PFSK-1 (cell line): ENCODE measurements around the gene HRK.

Experiments used
- FOXP2 ChIP-seq: optimal IDR thresholded peaks from 2 replicates; pipeline ENCODE3; 2011; ENCODE audit warnings: borderline replicate concordance, control low read depth, inconsistent platforms; ENCODE audit not compliant: insufficient read depth; ENCODE audit errors: extremely low read length, extremely low read depth
- POLR2AphosphoS5 ChIP-seq: IDR thresholded peaks from 2 replicates; pipeline ENCODE4 v1.6.1; 2012; ENCODE audit warnings: low read depth, mild to moderate bottlenecking, control low read depth, low read length, moderate library complexity
- REST ChIP-seq, 2 experiments: IDR thresholded peaks; 2 replicates each; pipeline versions ENCODE4 v1.6.1 to v1.8.0; 2011 to 2012; ENCODE audit warnings: low read depth in 2 of 2, low read length in 2 of 2, control low read depth in 1 of 2, inconsistent platforms in 1 of 2, mild to moderate bottlenecking in 1 of 2, moderate library complexity in 1 of 2; ENCODE audit not compliant: insufficient read depth in 1 of 2
- SIN3A ChIP-seq: IDR thresholded peaks from 2 replicates; pipeline ENCODE4 v1.6.1; 2012; ENCODE audit warnings: mild to moderate bottlenecking, low read length, moderate library complexity, borderline replicate concordance; ENCODE audit not compliant: insufficient read depth
- TAF1 ChIP-seq: IDR thresholded peaks from 2 replicates; pipeline ENCODE4 v1.6.1; 2012; ENCODE audit warnings: low read length, control low read depth, borderline replicate concordance; ENCODE audit not compliant: insufficient read depth

DNA sequence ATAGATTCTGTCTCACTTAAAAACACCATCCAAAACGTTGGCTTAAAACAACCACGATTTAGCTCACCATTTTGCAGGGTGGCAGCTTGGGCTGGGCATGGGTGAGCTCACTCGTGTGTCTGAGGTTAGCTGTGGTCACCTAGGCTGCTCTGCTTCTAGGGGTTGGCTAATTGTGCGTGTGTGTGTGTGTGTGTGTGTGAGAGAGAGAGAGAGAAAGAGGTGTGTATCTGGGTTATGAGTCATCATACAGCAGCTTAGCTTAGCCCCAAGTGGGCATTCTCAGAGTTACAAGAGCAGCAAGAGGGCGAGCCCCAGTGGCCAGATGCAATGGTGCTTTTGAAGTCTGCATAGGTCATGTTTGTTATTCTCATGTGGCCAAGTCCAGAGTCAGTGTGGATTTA lies 35.5 kb upstream of the HRK start:
- TF ChIP-seq FOXP2 = no peak
- TF ChIP-seq REST (IDR thresholded peaks at IDR 0.05; ENCODE audit: insufficient read depth in 1 of 2, low read depth in 2 of 2, low read length in 2 of 2) = no peak
- TF ChIP-seq POLR2AphosphoS5 = no peak
- no peak for TF ChIP-seq TAF1
- no peak for TF ChIP-seq SIN3A
